ENCODE measurements around the gene APBA2. TPM values are rescaled to one million over a fixed set of nuclear protein-coding genes. Genes with fewer than 3 reads are reported as not detected.

The APBA2 gene
- total and polyA plus RNA-seq, 2 of the 13 experiments (the other 11 are each of a cell fraction or from before 2014, with no cell fraction given): 0.62 to 2.3 TPM

DNA sequence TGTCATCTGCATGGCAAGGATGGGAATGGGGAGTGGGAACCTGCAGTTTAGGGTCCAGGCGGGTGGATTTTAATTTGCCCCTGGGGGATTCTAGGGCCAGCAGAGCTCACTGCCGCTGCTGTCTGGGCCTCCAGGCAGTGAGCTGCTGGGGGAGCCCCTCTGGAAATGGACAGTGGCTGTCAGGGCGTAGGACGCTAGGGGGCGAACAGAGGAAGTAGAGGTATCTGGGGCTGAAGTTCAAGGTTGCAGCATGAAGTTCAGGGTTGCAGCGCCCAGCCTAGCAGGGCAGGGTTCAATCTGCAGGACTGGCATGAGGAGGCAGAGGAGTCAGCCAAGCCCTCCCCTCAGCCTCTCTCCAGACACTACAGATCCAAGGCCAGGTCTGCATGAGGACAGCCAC lies 49.5 kb downstream of the APBA2 start (continued):
- TF ChIP-seq ZNF335 (CRISPR knock-in tag; IDR thresholded peaks at IDR 0.05) (no peak), BORCS8-MEF2B (CRISPR knock-in tag; IDR thresholded peaks at IDR 0.05) (peak; percentile 64; the same call in 1 of the 2 replicates), HDAC6 (IDR thresholded peaks at IDR 0.05; ENCODE audit: low read depth, low read length) (no peak), ZNF30 (CRISPR knock-in tag; IDR thresholded peaks at IDR 0.05) (no peak), SALL1 (CRISPR knock-in tag; IDR thresholded peaks at IDR 0.05) (peak; percentile 61), RBM39 (IDR thresholded peaks at IDR 0.05; ENCODE audit: low read depth, low read length, poor library complexity, severe bottlenecking) (no peak), ZBTB42 (CRISPR knock-in tag; IDR thresholded peaks at IDR 0.05) (no peak), ZNF850 (CRISPR knock-in tag; conservative IDR thresholded peaks at IDR 0.05) (no peak), NONO (IDR thresholded peaks at IDR 0.05) (no peak), NONO (CRISPR knock-in tag; conservative IDR thresholded peaks at IDR 0.05) (0 out of 2 replicates have a peak, but pooled peaks have one; percentile 38), FOXK2 (IDR thresholded peaks at IDR 0.05) (no peak), RBFOX2 (IDR thresholded peaks at IDR 0.05; ENCODE audit: low read depth, low read length) (no peak), HOXA9 (CRISPR knock-in tag; IDR thresholded peaks at IDR 0.05; ENCODE audit: borderline replicate concordance) (no peak), ZBTB8A (CRISPR knock-in tag; IDR thresholded peaks at IDR 0.05; ENCODE audit: borderline replicate concordance, low read depth) (no peak), TCF7 (IDR thresholded peaks at IDR 0.05; ENCODE audit: low read depth) (no peak), JARID2 (CRISPR knock-in tag; IDR thresholded peaks at IDR 0.05; ENCODE audit: insufficient replicate concordance) (no peak), ZNF780A (CRISPR knock-in tag; IDR thresholded peaks at IDR 0.05) (no peak), CAMTA2 (CRISPR knock-in tag; IDR thresholded peaks at IDR 0.05; ENCODE audit: borderline replicate concordance) (no peak), NFRKB (IDR thresholded peaks at IDR 0.05) (no peak), ZFP1 (CRISPR knock-in tag; IDR thresholded peaks at IDR 0.05) (no peak)
- TF ChIP-seq, protein P1, sequence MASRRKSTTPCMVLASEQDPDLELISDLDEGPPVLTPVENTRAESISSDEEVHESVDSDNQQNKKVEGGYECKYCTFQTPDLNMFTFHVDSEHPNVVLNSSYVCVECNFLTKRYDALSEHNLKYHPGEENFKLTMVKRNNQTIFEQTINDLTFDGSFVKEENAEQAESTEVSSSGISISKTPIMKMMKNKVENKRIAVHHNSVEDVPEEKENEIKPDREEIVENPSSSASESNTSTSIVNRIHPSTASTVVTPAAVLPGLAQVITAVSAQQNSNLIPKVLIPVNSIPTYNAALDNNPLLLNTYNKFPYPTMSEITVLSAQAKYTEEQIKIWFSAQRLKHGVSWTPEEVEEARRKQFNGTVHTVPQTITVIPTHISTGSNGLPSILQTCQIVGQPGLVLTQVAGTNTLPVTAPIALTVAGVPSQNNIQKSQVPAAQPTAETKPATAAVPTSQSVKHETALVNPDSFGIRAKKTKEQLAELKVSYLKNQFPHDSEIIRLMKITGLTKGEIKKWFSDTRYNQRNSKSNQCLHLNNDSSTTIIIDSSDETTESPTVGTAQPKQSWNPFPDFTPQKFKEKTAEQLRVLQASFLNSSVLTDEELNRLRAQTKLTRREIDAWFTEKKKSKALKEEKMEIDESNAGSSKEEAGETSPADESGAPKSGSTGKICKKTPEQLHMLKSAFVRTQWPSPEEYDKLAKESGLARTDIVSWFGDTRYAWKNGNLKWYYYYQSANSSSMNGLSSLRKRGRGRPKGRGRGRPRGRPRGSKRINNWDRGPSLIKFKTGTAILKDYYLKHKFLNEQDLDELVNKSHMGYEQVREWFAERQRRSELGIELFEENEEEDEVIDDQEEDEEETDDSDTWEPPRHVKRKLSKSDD (CRISPR knock-in tag; IDR thresholded peaks at IDR 0.05; ENCODE audit: low read depth): no peak
- TF ChIP-seq, protein P2, sequence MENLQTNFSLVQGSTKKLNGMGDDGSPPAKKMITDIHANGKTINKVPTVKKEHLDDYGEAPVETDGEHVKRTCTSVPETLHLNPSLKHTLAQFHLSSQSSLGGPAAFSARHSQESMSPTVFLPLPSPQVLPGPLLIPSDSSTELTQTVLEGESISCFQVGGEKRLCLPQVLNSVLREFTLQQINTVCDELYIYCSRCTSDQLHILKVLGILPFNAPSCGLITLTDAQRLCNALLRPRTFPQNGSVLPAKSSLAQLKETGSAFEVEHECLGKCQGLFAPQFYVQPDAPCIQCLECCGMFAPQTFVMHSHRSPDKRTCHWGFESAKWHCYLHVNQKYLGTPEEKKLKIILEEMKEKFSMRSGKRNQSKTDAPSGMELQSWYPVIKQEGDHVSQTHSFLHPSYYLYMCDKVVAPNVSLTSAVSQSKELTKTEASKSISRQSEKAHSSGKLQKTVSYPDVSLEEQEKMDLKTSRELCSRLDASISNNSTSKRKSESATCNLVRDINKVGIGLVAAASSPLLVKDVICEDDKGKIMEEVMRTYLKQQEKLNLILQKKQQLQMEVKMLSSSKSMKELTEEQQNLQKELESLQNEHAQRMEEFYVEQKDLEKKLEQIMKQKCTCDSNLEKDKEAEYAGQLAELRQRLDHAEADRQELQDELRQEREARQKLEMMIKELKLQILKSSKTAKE (CRISPR knock-in tag; IDR thresholded peaks at IDR 0.05; ENCODE audit: borderline replicate concordance): peak; percentile 68
- TF ChIP-seq, protein P3, sequence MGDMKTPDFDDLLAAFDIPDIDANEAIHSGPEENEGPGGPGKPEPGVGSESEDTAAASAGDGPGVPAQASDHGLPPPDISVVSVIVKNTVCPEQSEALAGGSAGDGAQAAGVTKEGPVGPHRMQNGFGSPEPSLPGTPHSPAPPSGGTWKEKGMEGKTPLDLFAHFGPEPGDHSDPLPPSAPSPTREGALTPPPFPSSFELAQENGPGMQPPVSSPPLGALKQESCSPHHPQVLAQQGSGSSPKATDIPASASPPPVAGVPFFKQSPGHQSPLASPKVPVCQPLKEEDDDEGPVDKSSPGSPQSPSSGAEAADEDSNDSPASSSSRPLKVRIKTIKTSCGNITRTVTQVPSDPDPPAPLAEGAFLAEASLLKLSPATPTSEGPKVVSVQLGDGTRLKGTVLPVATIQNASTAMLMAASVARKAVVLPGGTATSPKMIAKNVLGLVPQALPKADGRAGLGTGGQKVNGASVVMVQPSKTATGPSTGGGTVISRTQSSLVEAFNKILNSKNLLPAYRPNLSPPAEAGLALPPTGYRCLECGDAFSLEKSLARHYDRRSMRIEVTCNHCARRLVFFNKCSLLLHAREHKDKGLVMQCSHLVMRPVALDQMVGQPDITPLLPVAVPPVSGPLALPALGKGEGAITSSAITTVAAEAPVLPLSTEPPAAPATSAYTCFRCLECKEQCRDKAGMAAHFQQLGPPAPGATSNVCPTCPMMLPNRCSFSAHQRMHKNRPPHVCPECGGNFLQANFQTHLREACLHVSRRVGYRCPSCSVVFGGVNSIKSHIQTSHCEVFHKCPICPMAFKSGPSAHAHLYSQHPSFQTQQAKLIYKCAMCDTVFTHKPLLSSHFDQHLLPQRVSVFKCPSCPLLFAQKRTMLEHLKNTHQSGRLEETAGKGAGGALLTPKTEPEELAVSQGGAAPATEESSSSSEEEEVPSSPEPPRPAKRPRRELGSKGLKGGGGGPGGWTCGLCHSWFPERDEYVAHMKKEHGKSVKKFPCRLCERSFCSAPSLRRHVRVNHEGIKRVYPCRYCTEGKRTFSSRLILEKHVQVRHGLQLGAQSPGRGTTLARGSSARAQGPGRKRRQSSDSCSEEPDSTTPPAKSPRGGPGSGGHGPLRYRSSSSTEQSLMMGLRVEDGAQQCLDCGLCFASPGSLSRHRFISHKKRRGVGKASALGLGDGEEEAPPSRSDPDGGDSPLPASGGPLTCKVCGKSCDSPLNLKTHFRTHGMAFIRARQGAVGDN (CRISPR knock-in tag; IDR thresholded peaks at IDR 0.05): peak; percentile 25; the same call in 1 of the 2 replicates

All from HepG2 (cell line).